Measurements from ENCODE around the gene VKORC1. TPM values are rescaled to one million over a fixed set of nuclear protein-coding genes. Genes with fewer than 3 reads are reported as not detected.

VKORC1 gene
- total RNA-seq, 1 experiment from 2014 or later, result 105 TPM

GRCh38 chr16:31113121-31114120 lies 18.8 kb upstream of the VKORC1 start:
- Histone ChIP-seq H4K20me1 (ENCODE audit: low read length) (no peaks in the 10 kb centered on the region; the same call in 1 of the 2 replicates), H3K9me3 (ENCODE audit: low read length) (no peaks in the 10 kb centered on the region), H3K36me3 (ENCODE audit: low read depth, low read length) (peaks cover 9% of the 10 kb centered on the region; the same call in 1 of the 2 replicates), H3K79me2 (ENCODE audit: low read length) (peaks cover 24% of the 10 kb centered on the region), H3K4me2 (ENCODE audit: low read length) (no peak overlapping the region), H3K9ac (ENCODE audit: low read length) (no peak overlapping the region), H3K9me2 (replicated peaks; ENCODE audit: low read length) (no peaks in the 10 kb centered on the region), H3F3A (ENCODE audit: low read length, unreplicated experiment) (no peaks in the 10 kb centered on the region), H3K27me3 (ENCODE audit: low read length) (no peaks in the 10 kb centered on the region), H3K4me3 (ENCODE audit: low read length) (no peak overlapping the region), H2AFZ (ENCODE audit: low read length) (no peak overlapping the region), H3K4me1 (ENCODE audit: insufficient read depth, low read length) (peaks cover 21% of the 10 kb centered on the region), H3K27ac (ENCODE audit: low read length) (no peak overlapping the region)
- intact Hi-C loops (cut with micrococcal nuclease), result no loop called here
- BruUV-seq (replicated peaks), result no TSS peak
- DNase-seq (peak; percentile 36), ATAC-seq (no peak)
- ChIA-PET CTCF (interaction anchor here (1.7 kb wide), 1 partner anchor 29 kb away, joined by 5 read pairs; no protein-coding TSS in a partner anchor), POLR2A (ENCODE audit: unreplicated experiment) (no interaction called here)
- TF ChIP-seq CTCF (conservative IDR thresholded peaks at IDR 0.05; ENCODE audit: low read depth, low read length) (no peak), EZH2phosphoT487 (IDR thresholded peaks at IDR 0.05; ENCODE audit: borderline replicate concordance, low read length) (no peak), EZH2 (IDR thresholded peaks at IDR 0.05; ENCODE audit: low read length, unreplicated experiment) (no peak)

GRCh38 chr16:31112711-31113110 lies 18.1 kb upstream of the VKORC1 start:
- H3K4me2 ChIP-seq (ENCODE audit: low read length), result no peak overlapping the region
- TF ChIP-seq EZH2 (IDR thresholded peaks at IDR 0.05; ENCODE audit: low read length, unreplicated experiment) (no peak), EZH2phosphoT487 (IDR thresholded peaks at IDR 0.05; ENCODE audit: borderline replicate concordance, low read length) (no peak), CTCF (conservative IDR thresholded peaks at IDR 0.05; ENCODE audit: low read depth, low read length) (no peak)
- CTCF ChIA-PET, result no interaction called here
- BruUV-seq (replicated peaks), result no TSS peak
- H3K36me3 ChIP-seq (ENCODE audit: low read depth, low read length), result peaks cover 9% of the 10 kb centered on the region; the same call in 1 of the 2 replicates
- no peak overlapping the region for H3K27ac ChIP-seq (ENCODE audit: low read length)
- peaks cover 19% of the 10 kb centered on the region for H3K79me2 ChIP-seq (ENCODE audit: low read length)
- H3K9me2 ChIP-seq (replicated peaks; ENCODE audit: low read length), result no peaks in the 10 kb centered on the region
- POLR2A ChIA-PET (ENCODE audit: unreplicated experiment), result interaction anchor here (0.6 kb wide), 1 partner anchor 70 kb away, joined by 3 read pairs; no protein-coding TSS in a partner anchor
- H3K4me3 ChIP-seq (ENCODE audit: low read length), result no peak overlapping the region
- no peak for ATAC-seq
- H3K4me1 ChIP-seq (ENCODE audit: insufficient read depth, low read length), result peaks cover 21% of the 10 kb centered on the region
- no peak overlapping the region for H2AFZ ChIP-seq (ENCODE audit: low read length)
- H4K20me1 ChIP-seq (ENCODE audit: low read length), result no peaks in the 10 kb centered on the region
- no peaks in the 10 kb centered on the region for H3K27me3 ChIP-seq (ENCODE audit: low read length)
- H3K9ac ChIP-seq (ENCODE audit: low read length), result no peak overlapping the region
- no peak for DNase-seq
- no peaks in the 10 kb centered on the region for H3K9me3 ChIP-seq (ENCODE audit: low read length)
- intact Hi-C loops (cut with micrococcal nuclease), result no loop called here
- no peaks in the 10 kb centered on the region for H3F3A ChIP-seq (ENCODE audit: low read length, unreplicated experiment)

Data from PC-3 (cell line).